ENCODE data around the gene ERBB2. TPM values are rescaled to one million over a fixed set of nuclear protein-coding genes. Genes with fewer than 3 reads are reported as not detected.

The ERBB2 gene
- total RNA-seq, 1 experiment from 2014 or later = 216 TPM

- Mint-ChIP-seq H3K4me3 (no peak overlapping the region), H3K9me3 (no peaks in the 10 kb centered on the region; a peak in 2 of 5 replicates), H3K36me3 (ENCODE audit: insufficient read depth in 1 of 3, low read depth in 3 of 3) (peaks cover 0 to 3% (median 0%) of the 10 kb centered on the region in 3 experiments; a peak in 1 of 7 replicates), H3K27ac (no peak overlapping the region), H3K27me3 (ENCODE audit: low read depth) (peaks cover 29% of the 10 kb centered on the region), H3K4me1 (peaks cover 30 to 40% of the 10 kb centered on the region in 2 experiments)
- Histone ChIP-seq H3K56ac (ENCODE audit: insufficient read length, low read depth, low read length) (no peak overlapping the region), H2BK5ac (ENCODE audit: insufficient read length, low read length) (no peak overlapping the region), H3K4ac (ENCODE audit: low read depth, low read length) (no peak overlapping the region), H3K14ac (ENCODE audit: insufficient read depth, low read length) (no peak overlapping the region), H4K20me1 (ENCODE audit: control insufficient read depth, insufficient read depth, insufficient read length) (peaks cover 2% of the 10 kb centered on the region), H3K23me2 (ENCODE audit: insufficient read length, low read depth, low read length, poor library complexity, severe bottlenecking) (peaks cover 3% of the 10 kb centered on the region), H4K5ac (ENCODE audit: insufficient read length, low read depth, low read length) (no peak overlapping the region), H4K8ac (replicated peaks; ENCODE audit: insufficient read length, low read depth, low read length) (no peak overlapping the region), H2BK20ac (ENCODE audit: low read depth, low read length, poor library complexity, severe bottlenecking) (no peak overlapping the region), H2AK5ac (ENCODE audit: insufficient read length, low read length) (no peak overlapping the region), H4K91ac (ENCODE audit: insufficient read length, low read depth, low read length) (no peak overlapping the region), H3K27ac (ENCODE audit: insufficient read length, low read depth, low read length) (no peak overlapping the region), H3T11ph (ENCODE audit: low read length) (no peak overlapping the region), H3K27me3 (ENCODE audit: insufficient read depth, low read length) (no peaks in the 10 kb centered on the region), H2BK120ac (ENCODE audit: low read depth, low read length, poor library complexity, severe bottlenecking) (no peak overlapping the region), H2BK15ac (ENCODE audit: low read depth, low read length) (no peak overlapping the region), H3K4me2 (ENCODE audit: insufficient read depth, insufficient read length, low read length) (no peak overlapping the region), H3K4me1 (ENCODE audit: insufficient read depth, low read length) (peaks cover 2% of the 10 kb centered on the region; the same call in 1 of the 2 replicates), H3K23ac (ENCODE audit: insufficient read length, low read depth, low read length) (no peak overlapping the region), H3K79me1 (ENCODE audit: insufficient read depth, low read depth, low read length, poor library complexity, severe bottlenecking) (no peaks in the 10 kb centered on the region), H2BK12ac (ENCODE audit: insufficient read length, low read depth, low read length) (no peak overlapping the region), H3K79me2 (ENCODE audit: insufficient read depth, low read length) (no peaks in the 10 kb centered on the region), H3K18ac (ENCODE audit: insufficient read length, low read depth, low read length) (no peak overlapping the region), H2AFZ (ENCODE audit: low read length) (no peak overlapping the region), H3K9ac (ENCODE audit: extremely low read depth, insufficient read length, low read length) (no peak overlapping the region), H3K9me3 (ENCODE audit: control insufficient read depth, low read depth, low read length) (no peaks in the 10 kb centered on the region)
- no peak for DNase-seq
- no CpG with 5 or more reads among the region's 12 CpGs for WGBS (ENCODE audit: extremely low coverage, insufficient read length, low lambda C conversion rate)
- TF ChIP-seq CTCF (conservative IDR thresholded peaks at IDR 0.05) = no peak
Measured at GRCh38 chr17:39757931-39758873, 58.3 kb downstream of the ERBB2 start.
